Stimulated activated naive B cell treated with anti-CD40 and anti-IgM and Interleukin-4, amounts not matched to agents 10 μg/mL and 1 μg/mL and 100 μg/mL, for 72 hours (primary cell): ENCODE results near the gene SAG.
"Not testable (repeated sequence)": the region's sequence is repeated elsewhere in the genome, so short reads cannot be mapped to it uniquely, and the experiment has no call there.

Source experiments
- ATAC-seq, 2 donors: fragments of 150-1000 bp; cut with Tn5 transposase; replicated peaks; 2 replicates each; pipeline ENCODE4 v1.10.0; 2021; ENCODE audit warnings: moderate library complexity in 1 of 2
- DNase-seq: peaks from one replicate; pipeline ENCODE4 v3.0.0; 2021
- H3K27ac Mint-ChIP-seq: one replicate; pipeline ENCODE4 v1.8.0; 2022; ENCODE audit warnings: mild to moderate bottlenecking, mixed read lengths
- H3K27me3 Mint-ChIP-seq, 2 donors: one replicate each; pipeline ENCODE4 v1.8.0; 2022; ENCODE audit warnings: mixed read lengths in 2 of 2
- H3K36me3 Mint-ChIP-seq, 2 donors: one replicate each; pipeline ENCODE4 v1.8.0; 2022; ENCODE audit warnings: mixed read lengths in 2 of 2, mild to moderate bottlenecking in 1 of 2
- H3K4me1 Mint-ChIP-seq, 2 donors: one replicate each; pipeline ENCODE4 v1.8.0; 2022; ENCODE audit warnings: mixed read lengths in 2 of 2, mild to moderate bottlenecking in 1 of 2
- H3K4me3 Mint-ChIP-seq, 2 donors: one replicate each; pipeline ENCODE4 v1.8.0; 2022; ENCODE audit warnings: mild to moderate bottlenecking in 2 of 2, mixed read lengths in 2 of 2, moderate library complexity in 1 of 2
- H3K9me3 Mint-ChIP-seq, 2 donors: one replicate each; pipeline ENCODE4 v1.8.0; 2022; ENCODE audit warnings: mixed read lengths in 2 of 2, mild to moderate bottlenecking in 1 of 2

SAG gene

GRCh38 chr2:233359823-233360222, 52.2 kb downstream of the SAG start:
- Mint-ChIP-seq H3K27ac (no peak overlapping the region), H3K36me3 (peaks cover 45 to 80% of the 10 kb centered on the region in 2 donors), H3K9me3 (peaks cover 7 to 11% of the 10 kb centered on the region in 2 donors), H3K4me3 (peak overlapping the region in 1 of 2 donors; percentile 0), H3K4me1 (peaks cover 56 to 86% of the 10 kb centered on the region in 2 donors), H3K27me3 (no peaks in the 10 kb centered on the region)
- ATAC-seq (no peak), DNase-seq (no peak)

- no peak for DNase-seq
- Mint-ChIP-seq H3K27ac (peak overlapping the region; percentile 1), H3K4me3 (no peak overlapping the region), H3K4me1 (peaks cover 53 to 84% of the 10 kb centered on the region in 2 donors), H3K27me3 (no peaks in the 10 kb centered on the region), H3K9me3 (peaks cover 7 to 11% of the 10 kb centered on the region in 2 donors), H3K36me3 (peaks cover 43 to 80% of the 10 kb centered on the region in 2 donors)
- no peak for ATAC-seq
Measured at GRCh38 chr2:233360771-233361176, 53.2 kb downstream of the SAG start.

GRCh38 chr2:233361297-233361696, 53.7 kb downstream of the SAG start:
- ATAC-seq: no peak
- Mint-ChIP-seq H3K27ac (peak overlapping the region; percentile 1), H3K4me3 (no peak overlapping the region), H3K4me1 (peaks cover 53 to 84% of the 10 kb centered on the region in 2 donors), H3K9me3 (peaks cover 7 to 11% of the 10 kb centered on the region in 2 donors), H3K27me3 (no peaks in the 10 kb centered on the region), H3K36me3 (peaks cover 43 to 80% of the 10 kb centered on the region in 2 donors)
- DNase-seq: no peak

GRCh38 chr2:233362742-233363141, 55.1 kb downstream of the SAG start:
- ATAC-seq (no peak), DNase-seq (no peak)
- Mint-ChIP-seq H3K9me3 (peaks cover 7 to 11% of the 10 kb centered on the region in 2 donors), H3K4me1 (peaks cover 51 to 84% of the 10 kb centered on the region in 2 donors), H3K36me3 (peaks cover 50 to 84% of the 10 kb centered on the region in 2 donors), H3K27ac (peak overlapping the region; percentile 70), H3K4me3 (no peak overlapping the region), H3K27me3 (no peaks in the 10 kb centered on the region)

- Mint-ChIP-seq H3K4me1 (peaks cover 47 to 84% of the 10 kb centered on the region in 2 donors), H3K9me3 (peaks cover 7 to 11% of the 10 kb centered on the region in 2 donors), H3K36me3 (peaks cover 52 to 84% of the 10 kb centered on the region in 2 donors), H3K27ac (peak overlapping the region; percentile 1), H3K27me3 (no peaks in the 10 kb centered on the region), H3K4me3 (no peak overlapping the region)
- DNase-seq (no peak), ATAC-seq (peak; percentile 30 to 55)
Measured at GRCh38 chr2:233363744-233364235, 56.2 kb downstream of the SAG start.

GRCh38 chr2:233365861-233366520, 58.4 kb downstream of the SAG start:
- H3K36me3 Mint-ChIP-seq: peaks cover 47 to 80% of the 10 kb centered on the region in 2 donors
- peak overlapping the region; percentile 85 for H3K27ac Mint-ChIP-seq
- ATAC-seq (peak; percentile 44 to 57), DNase-seq (no peak)
- no peaks in the 10 kb centered on the region for H3K27me3 Mint-ChIP-seq
- H3K4me3 Mint-ChIP-seq: peak overlapping the region in 1 of 2 donors; percentile 18
- peaks cover 49 to 80% of the 10 kb centered on the region in 2 donors for H3K4me1 Mint-ChIP-seq
- peaks cover 7 to 11% of the 10 kb centered on the region in 2 donors for H3K9me3 Mint-ChIP-seq

GRCh38 chr2:233367586-233367985, 60.0 kb downstream of the SAG start:
- Mint-ChIP-seq H3K4me1 (peaks cover 42 to 70% of the 10 kb centered on the region in 2 donors), H3K4me3 (no peak overlapping the region), H3K27ac (peak overlapping the region; percentile 87), H3K27me3 (no peaks in the 10 kb centered on the region), H3K36me3 (peaks cover 38 to 78% of the 10 kb centered on the region in 2 donors), H3K9me3 (peaks cover 6 to 7% of the 10 kb centered on the region in 2 donors)
- no peak for DNase-seq
- ATAC-seq: peak; percentile 23 to 33

GRCh38 chr2:233368756-233369155, 61.1 kb downstream of the SAG start:
- DNase-seq (no peak), ATAC-seq (no peak)
- no peaks in the 10 kb centered on the region for H3K27me3 Mint-ChIP-seq
- H3K4me3 Mint-ChIP-seq: peak overlapping the region in 1 of 2 donors; percentile 11
- H3K9me3 Mint-ChIP-seq: peaks cover 4 to 5% of the 10 kb centered on the region in 2 donors
- peaks cover 45 to 75% of the 10 kb centered on the region in 2 donors for H3K4me1 Mint-ChIP-seq
- H3K27ac Mint-ChIP-seq: peak overlapping the region; percentile 67
- peaks cover 39 to 76% of the 10 kb centered on the region in 2 donors for H3K36me3 Mint-ChIP-seq

GRCh38 chr2:233369462-233369861, 61.8 kb downstream of the SAG start:
- Mint-ChIP-seq H3K4me1 (peaks cover 43 to 70% of the 10 kb centered on the region in 2 donors), H3K27me3 (no peaks in the 10 kb centered on the region), H3K9me3 (peaks cover 2 to 3% of the 10 kb centered on the region in 2 donors), H3K27ac (peak overlapping the region; percentile 87), H3K4me3 (peak overlapping the region; percentile 0 to 41), H3K36me3 (peaks cover 32 to 69% of the 10 kb centered on the region in 2 donors)
- no peak for ATAC-seq
- DNase-seq: no peak

- Mint-ChIP-seq H3K4me3 (peak overlapping the region; percentile 41 to 61), H3K36me3 (peaks cover 31 to 67% of the 10 kb centered on the region in 2 donors), H3K27ac (peak overlapping the region; percentile 87), H3K27me3 (no peaks in the 10 kb centered on the region), H3K4me1 (peaks cover 44 to 69% of the 10 kb centered on the region in 2 donors), H3K9me3 (no peaks in the 10 kb centered on the region)
- ATAC-seq (peak; percentile 42 to 45), DNase-seq (no peak)
Measured at GRCh38 chr2:233369897-233370685, 62.5 kb downstream of the SAG start.

- DNase-seq (no peak), ATAC-seq (no peak)
- peak overlapping the region; percentile 11 for H3K27ac Mint-ChIP-seq
- H3K27me3 Mint-ChIP-seq: no peaks in the 10 kb centered on the region
- peaks cover 45 to 68% of the 10 kb centered on the region in 2 donors for H3K4me1 Mint-ChIP-seq
- peaks cover 31 to 63% of the 10 kb centered on the region in 2 donors for H3K36me3 Mint-ChIP-seq
- H3K9me3 Mint-ChIP-seq: no peaks in the 10 kb centered on the region
- H3K4me3 Mint-ChIP-seq: no peak overlapping the region
Measured at GRCh38 chr2:233371641-233372040, 64.0 kb downstream of the SAG start.

- DNase-seq (no peak), ATAC-seq (no peak)
- no peak overlapping the region for H3K27ac Mint-ChIP-seq
- H3K36me3 Mint-ChIP-seq: peaks cover 35 to 59% of the 10 kb centered on the region in 2 donors
- H3K4me3 Mint-ChIP-seq: no peak overlapping the region
- H3K27me3 Mint-ChIP-seq: no peaks in the 10 kb centered on the region
- peaks cover 41 to 63% of the 10 kb centered on the region in 2 donors for H3K4me1 Mint-ChIP-seq
- no peaks in the 10 kb centered on the region for H3K9me3 Mint-ChIP-seq
Measured at GRCh38 chr2:233372855-233373254, 65.2 kb downstream of the SAG start.

GRCh38 chr2:233373316-233373715, 65.7 kb downstream of the SAG start:
- Mint-ChIP-seq H3K4me1 (peaks cover 41 to 59% of the 10 kb centered on the region in 2 donors), H3K4me3 (no peak overlapping the region), H3K27me3 (no peaks in the 10 kb centered on the region), H3K9me3 (no peaks in the 10 kb centered on the region), H3K27ac (no peak overlapping the region), H3K36me3 (peaks cover 36 to 58% of the 10 kb centered on the region in 2 donors)
- DNase-seq (no peak), ATAC-seq (no peak)

- H3K4me1 Mint-ChIP-seq: peaks cover 40 to 58% of the 10 kb centered on the region in 2 donors
- not testable (repeated sequence) for ATAC-seq, H3K9me3 Mint-ChIP-seq, DNase-seq, H3K27me3 Mint-ChIP-seq, H3K4me3 Mint-ChIP-seq
- peak overlapping the region; percentile 72 for H3K27ac Mint-ChIP-seq
- peaks cover 37 to 57% of the 10 kb centered on the region in 2 donors for H3K36me3 Mint-ChIP-seq
Measured at GRCh38 chr2:233374776-233375175, 67.2 kb downstream of the SAG start.
